ENCODE measurements around the gene RASA2.

GRCh38 chr3:141455603-141456300 lies 31.1 kb upstream of the RASA2 start:
- TF ChIP-seq, protein P1, sequence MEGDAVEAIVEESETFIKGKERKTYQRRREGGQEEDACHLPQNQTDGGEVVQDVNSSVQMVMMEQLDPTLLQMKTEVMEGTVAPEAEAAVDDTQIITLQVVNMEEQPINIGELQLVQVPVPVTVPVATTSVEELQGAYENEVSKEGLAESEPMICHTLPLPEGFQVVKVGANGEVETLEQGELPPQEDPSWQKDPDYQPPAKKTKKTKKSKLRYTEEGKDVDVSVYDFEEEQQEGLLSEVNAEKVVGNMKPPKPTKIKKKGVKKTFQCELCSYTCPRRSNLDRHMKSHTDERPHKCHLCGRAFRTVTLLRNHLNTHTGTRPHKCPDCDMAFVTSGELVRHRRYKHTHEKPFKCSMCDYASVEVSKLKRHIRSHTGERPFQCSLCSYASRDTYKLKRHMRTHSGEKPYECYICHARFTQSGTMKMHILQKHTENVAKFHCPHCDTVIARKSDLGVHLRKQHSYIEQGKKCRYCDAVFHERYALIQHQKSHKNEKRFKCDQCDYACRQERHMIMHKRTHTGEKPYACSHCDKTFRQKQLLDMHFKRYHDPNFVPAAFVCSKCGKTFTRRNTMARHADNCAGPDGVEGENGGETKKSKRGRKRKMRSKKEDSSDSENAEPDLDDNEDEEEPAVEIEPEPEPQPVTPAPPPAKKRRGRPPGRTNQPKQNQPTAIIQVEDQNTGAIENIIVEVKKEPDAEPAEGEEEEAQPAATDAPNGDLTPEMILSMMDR (IDR thresholded peaks at IDR 0.05; ENCODE audit: poor library complexity, severe bottlenecking) = no peak
- no peak for TF ChIP-seq EZH2 (IDR thresholded peaks at IDR 0.05; ENCODE audit: borderline replicate concordance, insufficient read depth, low read length, poor library complexity, severe bottlenecking)
